ENCODE results near the gene CEP20.

CEP20 gene

DNA sequence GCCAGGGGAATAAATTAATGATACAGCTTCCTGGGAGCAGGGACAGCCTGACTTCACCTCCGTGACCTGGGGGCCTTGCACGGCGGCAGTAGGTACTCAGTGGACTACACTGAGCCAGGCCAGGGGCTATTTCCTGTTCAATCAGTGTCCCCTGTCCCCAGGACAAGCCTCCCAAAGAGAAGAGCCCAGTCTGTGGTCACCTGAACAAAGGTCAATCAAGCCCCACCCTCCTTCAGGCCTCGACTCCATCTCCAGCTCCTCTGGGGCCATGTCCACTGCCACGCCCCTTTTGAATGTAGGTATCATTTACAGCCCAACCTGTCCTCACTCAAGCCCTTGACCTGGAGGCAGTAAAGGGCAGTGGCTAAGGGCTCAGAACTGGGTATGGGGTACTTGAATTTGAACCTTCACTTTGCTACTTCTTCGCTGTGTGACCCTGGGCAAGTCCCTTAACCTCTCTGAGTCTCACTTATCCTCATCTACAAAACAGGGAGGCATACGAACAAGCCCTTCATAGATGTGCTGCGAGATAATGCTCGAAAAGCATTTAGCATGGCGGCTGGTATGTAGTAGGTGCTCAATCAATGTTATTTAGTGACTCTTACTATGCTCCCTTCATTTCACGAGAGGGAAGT lies 60.6 kb downstream of the CEP20 start:
- no peak for DNase-seq

- no peak for DNase-seq
These were observed 61.1 kb downstream of the CEP20 start for GRCh38 chr16:15827299-15827698.

- no peak for DNase-seq
These were observed 62.6 kb downstream of the CEP20 start for GRCh38 chr16:15825750-15826305.

DNA sequence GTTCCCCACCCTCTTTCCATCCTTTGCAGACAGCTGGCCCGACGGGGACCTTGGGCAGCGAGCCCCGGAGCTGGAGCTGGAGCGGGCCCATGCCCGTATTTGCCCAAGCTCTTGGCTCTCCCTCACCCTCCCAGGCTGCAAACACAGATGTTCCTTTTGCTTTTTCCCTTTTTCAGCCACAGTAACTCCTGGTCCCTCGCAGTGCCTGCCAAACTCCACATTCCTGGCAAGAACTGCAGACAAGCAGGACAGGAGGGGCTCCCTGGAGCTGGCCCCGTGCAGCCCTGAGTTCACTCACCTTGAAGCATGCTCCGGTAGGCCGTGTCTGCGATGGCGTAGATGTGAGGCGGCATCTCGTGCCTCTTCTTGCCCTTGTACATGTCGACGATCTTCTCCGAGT lies 65.4 kb downstream of the CEP20 start:
- no peak for DNase-seq

GRCh38 chr16:15820837-15821236 lies 67.6 kb downstream of the CEP20 start:
- no peak for DNase-seq

- DNase-seq, result no peak
These were observed 69.4 kb downstream of the CEP20 start for GRCh38 chr16:15819046-15819445.

- no peak for DNase-seq
These were observed 71.0 kb downstream of the CEP20 start for GRCh38 chr16:15817446-15817845.

DNA sequence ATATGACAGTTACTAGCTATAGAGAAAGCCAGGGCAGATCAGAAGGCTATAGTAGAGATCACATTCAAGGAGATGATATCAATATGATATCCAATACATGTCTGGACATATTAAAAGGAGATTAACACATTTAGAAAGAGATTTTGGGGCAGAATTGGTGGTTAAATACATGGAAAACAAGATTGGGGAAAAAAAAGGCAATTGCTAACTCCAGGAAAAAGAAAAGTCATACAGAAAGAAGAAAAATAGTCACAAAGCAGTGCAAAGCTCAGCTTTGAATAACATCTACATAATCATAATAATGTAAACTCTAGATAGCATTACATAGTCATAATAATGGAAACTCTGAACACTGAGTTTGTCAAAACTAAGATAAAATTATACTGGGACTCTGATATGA lies 72.2 kb downstream of the CEP20 start:
- no peak for DNase-seq

Data from stimulated activated naive CD4-positive, alpha-beta T cell (primary cell).